Karpas-422 (cell line): ENCODE data around the gene SYT1. TPM values are rescaled to one million over a fixed set of nuclear protein-coding genes. Genes with fewer than 3 reads are reported as not detected.

Experiments
- DNase-seq: peaks from one replicate; pipeline ENCODE4 v3.0.0-alpha.2; 2015
- H2AFZ ChIP-seq: fragments of 200-600 bp; sonication (generic); 2 replicates; pipeline ENCODE4 v1.6.1; 2014; ENCODE audit warnings: antibody characterized with exemption, low read length, mixed read lengths
- H3K27ac ChIP-seq: fragments of 200-600 bp; sonication (generic); 2 replicates; pipeline ENCODE4 v1.5.1; 2014; ENCODE audit warnings: mild to moderate bottlenecking, low read length, moderate library complexity
- H3K27me3 ChIP-seq: fragments of 200-600 bp; sonication (generic); 2 replicates; pipeline ENCODE4 v1.6.1; 2014; ENCODE audit warnings: low read length, mixed read lengths
- H3K36me3 ChIP-seq: fragments of 200-600 bp; sonication (generic); 2 replicates; pipeline ENCODE4 v1.6.1; 2014; ENCODE audit warnings: low read length, mixed read lengths; ENCODE audit not compliant: insufficient read depth
- H3K4me1 ChIP-seq: fragments of 200-600 bp; sonication (generic); 2 replicates; pipeline ENCODE4 v1.6.1; 2014; ENCODE audit warnings: mild to moderate bottlenecking, low read length, mixed read lengths
- H3K4me2 ChIP-seq: fragments of 200-600 bp; sonication (generic); 2 replicates; pipeline ENCODE4 v1.6.1; 2014; ENCODE audit warnings: low read length, low read depth, mild to moderate bottlenecking; ENCODE audit not compliant: poor library complexity, severe bottlenecking
- H3K4me3 ChIP-seq: fragments of 200-600 bp; sonication (generic); 2 replicates; pipeline ENCODE4 v1.5.1; 2014; ENCODE audit warnings: mild to moderate bottlenecking, antibody characterized with exemption, low read length, mixed read lengths
- H3K79me2 ChIP-seq: fragments of 200-600 bp; sonication (generic); 2 replicates; pipeline ENCODE4 v1.6.1; 2014; ENCODE audit warnings: mild to moderate bottlenecking, low read length, mixed read lengths
- H3K9ac ChIP-seq: fragments of 200-600 bp; sonication (generic); 2 replicates; pipeline ENCODE4 v1.6.0; 2014; ENCODE audit warnings: low read length
- H3K9me2 ChIP-seq: fragments of 200-600 bp; sonication (generic), shearing (Covaris generic); replicated peaks from 2 replicates; pipeline ENCODE4 v1.6.0; 2014; ENCODE audit warnings: mild to moderate bottlenecking, low read length, moderate library complexity; ENCODE audit not compliant: insufficient read depth
- H3K9me3 ChIP-seq: fragments of 300-700, 200-600 bp; sonication (generic); 2 replicates; pipeline ENCODE4 v1.6.1; 2014; ENCODE audit warnings: low read length, mixed read lengths
- H4K20me1 ChIP-seq: fragments of 200-600 bp; sonication (generic); 2 replicates; pipeline ENCODE4 v1.6.1; 2014; ENCODE audit warnings: mild to moderate bottlenecking, antibody characterized with exemption, low read length, low read depth; ENCODE audit not compliant: insufficient read depth
- total RNA-seq: library from RNA; depleted of rRNA; stranded (reverse); fragments of >200 nt; shearing (Covaris generic); gene quantifications from 2 replicates; pipeline ENCODE4 v1.2.3, GENCODE V29; 2014; ENCODE audit warnings: low replicate concordance

Gene SYT1
- total RNA-seq, 1 experiment from 2014 or later: not detected

DNA sequence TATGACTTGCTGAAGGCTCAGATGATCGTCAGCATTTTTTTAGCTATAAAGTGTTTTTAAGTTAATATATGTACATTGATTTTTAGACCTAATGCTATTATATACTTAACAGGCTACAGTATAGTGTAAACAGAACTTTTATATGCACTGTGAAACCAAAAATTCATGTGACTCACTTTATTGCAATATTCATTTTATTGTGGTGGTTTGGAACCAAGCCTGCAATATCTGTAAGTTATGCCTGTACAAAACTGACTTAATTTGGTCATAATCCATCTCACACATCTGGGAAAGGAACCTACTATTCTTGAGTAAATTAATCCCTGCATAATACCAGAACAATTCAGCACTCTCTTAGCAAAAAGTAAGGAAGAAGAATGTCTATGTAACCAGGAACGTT is 390.7 kb downstream of the SYT1 start:
- Histone ChIP-seq H3K9me3 (no peaks in the 10 kb centered on the region), H4K20me1 (no peaks in the 10 kb centered on the region), H3K27ac (no peak overlapping the region), H3K27me3 (no peaks in the 10 kb centered on the region), H2AFZ (no peak overlapping the region), H3K9ac (no peak overlapping the region), H3K4me1 (no peaks in the 10 kb centered on the region), H3K4me2 (no peak overlapping the region), H3K79me2 (no peaks in the 10 kb centered on the region), H3K4me3 (no peak overlapping the region), H3K36me3 (no peaks in the 10 kb centered on the region), H3K9me2 (no peaks in the 10 kb centered on the region)
- DNase-seq: no peak

DNA sequence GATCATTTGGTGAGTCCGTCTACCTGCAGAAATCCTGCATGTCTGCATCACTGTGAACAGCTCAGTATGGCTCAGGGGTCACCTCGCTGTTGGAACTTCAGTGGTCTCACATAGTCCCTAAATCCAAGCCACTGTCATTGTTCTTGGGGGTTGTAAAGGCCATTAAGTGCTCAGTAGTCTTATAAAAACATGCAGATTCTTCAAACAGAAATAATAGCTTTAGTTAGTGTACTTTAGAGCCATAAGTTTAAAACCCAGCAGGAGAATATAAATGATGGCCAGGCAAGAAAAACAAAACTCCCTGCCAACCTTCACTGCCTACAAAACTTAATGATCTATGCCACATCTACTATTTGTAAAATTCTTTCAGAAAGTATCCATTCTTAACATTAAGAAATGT is 396.3 kb downstream of the SYT1 start:
- Histone ChIP-seq H3K27me3 (no peaks in the 10 kb centered on the region), H3K4me1 (no peaks in the 10 kb centered on the region), H3K9me3 (no peaks in the 10 kb centered on the region), H2AFZ (no peak overlapping the region), H4K20me1 (no peaks in the 10 kb centered on the region), H3K9ac (no peak overlapping the region), H3K36me3 (no peaks in the 10 kb centered on the region), H3K4me2 (no peak overlapping the region), H3K4me3 (no peak overlapping the region), H3K79me2 (no peaks in the 10 kb centered on the region), H3K27ac (no peak overlapping the region), H3K9me2 (no peaks in the 10 kb centered on the region)
- DNase-seq: no peak

DNA sequence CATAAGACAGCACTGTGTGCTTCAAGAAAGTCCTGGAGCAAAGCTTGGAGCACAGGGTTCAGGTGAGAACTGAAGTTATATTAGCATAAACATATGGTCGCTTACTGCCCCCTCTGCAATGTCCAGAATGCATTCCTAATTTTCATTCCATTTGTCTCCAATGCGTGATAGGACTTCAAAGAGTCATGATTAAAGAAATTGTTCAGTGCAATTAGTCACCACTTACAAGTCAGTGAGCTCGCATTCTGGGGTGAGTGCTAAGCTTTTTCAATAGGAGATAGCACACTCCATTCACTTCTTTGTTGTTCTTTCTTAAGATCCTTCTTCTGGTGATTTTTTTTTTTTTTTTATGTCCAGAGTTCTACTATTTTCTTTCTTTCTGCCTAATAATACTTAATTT is 398.4 kb downstream of the SYT1 start:
- H3K4me3 ChIP-seq: no peak overlapping the region
- H3K36me3 ChIP-seq: no peaks in the 10 kb centered on the region
- no peaks in the 10 kb centered on the region for H3K79me2 ChIP-seq
- no peaks in the 10 kb centered on the region for H4K20me1 ChIP-seq
- no peak overlapping the region for H2AFZ ChIP-seq
- no peaks in the 10 kb centered on the region for H3K9me2 ChIP-seq
- H3K27ac ChIP-seq: no peak overlapping the region
- H3K4me1 ChIP-seq: no peaks in the 10 kb centered on the region
- H3K9me3 ChIP-seq: no peaks in the 10 kb centered on the region
- H3K4me2 ChIP-seq: no peak overlapping the region
- H3K27me3 ChIP-seq: no peaks in the 10 kb centered on the region
- H3K9ac ChIP-seq: no peak overlapping the region
- no peak for DNase-seq

GRCh38 chr12:79266343-79267144 is 402.0 kb downstream of the SYT1 start:
- Histone ChIP-seq H3K36me3 (no peaks in the 10 kb centered on the region), H3K9me3 (no peaks in the 10 kb centered on the region), H4K20me1 (no peaks in the 10 kb centered on the region), H3K4me2 (no peak overlapping the region), H3K9ac (no peak overlapping the region), H3K79me2 (no peaks in the 10 kb centered on the region), H3K27ac (no peak overlapping the region), H3K27me3 (no peaks in the 10 kb centered on the region), H2AFZ (no peak overlapping the region), H3K9me2 (no peaks in the 10 kb centered on the region), H3K4me1 (no peaks in the 10 kb centered on the region), H3K4me3 (no peak overlapping the region)
- DNase-seq: no peak

- Histone ChIP-seq H3K9ac (no peak overlapping the region), H4K20me1 (no peaks in the 10 kb centered on the region), H3K27me3 (no peaks in the 10 kb centered on the region), H3K27ac (no peak overlapping the region), H3K9me3 (no peaks in the 10 kb centered on the region), H3K9me2 (no peaks in the 10 kb centered on the region), H3K36me3 (no peaks in the 10 kb centered on the region), H3K79me2 (no peaks in the 10 kb centered on the region), H2AFZ (no peak overlapping the region), H3K4me1 (no peaks in the 10 kb centered on the region), H3K4me3 (no peak overlapping the region), H3K4me2 (no peak overlapping the region)
- no peak for DNase-seq
Measured at GRCh38 chr12:79267580-79267979, 403.0 kb downstream of the SYT1 start.

- Histone ChIP-seq H3K4me3 (no peak overlapping the region), H3K9ac (no peak overlapping the region), H3K4me1 (no peaks in the 10 kb centered on the region), H2AFZ (no peak overlapping the region), H3K27ac (no peak overlapping the region), H3K4me2 (no peak overlapping the region), H3K27me3 (no peaks in the 10 kb centered on the region), H3K9me3 (no peaks in the 10 kb centered on the region), H3K79me2 (no peaks in the 10 kb centered on the region), H3K9me2 (no peaks in the 10 kb centered on the region), H4K20me1 (no peaks in the 10 kb centered on the region), H3K36me3 (no peaks in the 10 kb centered on the region)
- DNase-seq: no peak
Measured at GRCh38 chr12:79274501-79275064, 410.0 kb downstream of the SYT1 start.

GRCh38 chr12:79275631-79276030 is 411.1 kb downstream of the SYT1 start:
- Histone ChIP-seq H3K4me2 (no peak overlapping the region), H3K4me3 (no peak overlapping the region), H3K9ac (no peak overlapping the region), H4K20me1 (no peaks in the 10 kb centered on the region), H3K79me2 (no peaks in the 10 kb centered on the region), H3K27ac (no peak overlapping the region), H3K4me1 (no peaks in the 10 kb centered on the region), H3K36me3 (no peaks in the 10 kb centered on the region), H3K9me3 (no peaks in the 10 kb centered on the region), H3K27me3 (no peaks in the 10 kb centered on the region), H3K9me2 (no peaks in the 10 kb centered on the region), H2AFZ (no peak overlapping the region)
- DNase-seq: no peak

DNA sequence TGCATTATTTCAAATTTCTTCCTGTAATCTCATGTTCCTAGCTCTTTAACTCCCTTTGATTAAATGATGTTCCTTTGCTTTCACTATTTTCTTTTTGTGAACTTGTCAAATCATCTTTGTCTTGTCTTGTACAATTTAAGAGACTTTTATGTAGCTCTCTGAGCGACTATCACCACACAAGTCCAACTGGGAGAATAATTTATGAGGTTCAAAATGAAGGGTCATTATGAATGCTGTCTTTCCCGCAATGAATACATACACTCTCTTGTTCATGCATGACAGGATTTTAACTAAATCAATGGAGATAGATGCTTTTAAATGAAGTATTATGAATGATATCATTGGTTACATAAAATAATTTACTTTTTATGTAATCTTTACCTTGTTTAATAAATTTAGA is 418.8 kb downstream of the SYT1 start:
- Histone ChIP-seq H3K36me3 (no peaks in the 10 kb centered on the region), H3K9ac (no peak overlapping the region), H3K27me3 (no peaks in the 10 kb centered on the region), H3K9me2 (no peaks in the 10 kb centered on the region), H3K27ac (no peak overlapping the region), H3K9me3 (no peaks in the 10 kb centered on the region), H3K4me2 (no peak overlapping the region), H4K20me1 (no peaks in the 10 kb centered on the region; the same call in 1 of the 2 replicates), H3K4me1 (no peaks in the 10 kb centered on the region), H3K79me2 (no peaks in the 10 kb centered on the region), H2AFZ (no peak overlapping the region), H3K4me3 (no peak overlapping the region)
- no peak for DNase-seq
